Type B pancreatic cell (in vitro differentiated cells): ENCODE results near the gene FOXP4. TPM values are rescaled to one million over a fixed set of nuclear protein-coding genes. Genes with fewer than 3 reads are reported as not detected.

Source experiments
- DNase-seq: peaks from one replicate; pipeline ENCODE4 v3.0.0; 2021; ENCODE audit warnings: mixed read lengths; ENCODE audit not compliant: unreplicated experiment; ENCODE audit errors: extremely low spot score
- H3K27ac Mint-ChIP-seq: 2 replicates; pipeline ENCODE4 v1.8.0; 2021; ENCODE audit warnings: mild to moderate bottlenecking, mixed read lengths
- H3K27me3 Mint-ChIP-seq: 2 replicates; pipeline ENCODE4 v1.8.0; 2021; ENCODE audit warnings: mixed read lengths
- H3K36me3 Mint-ChIP-seq: 2 replicates; pipeline ENCODE4 v1.8.0; 2021; ENCODE audit warnings: mixed read lengths
- H3K4me1 Mint-ChIP-seq: one replicate; pipeline ENCODE4 v1.8.0; 2021; ENCODE audit warnings: mixed read lengths; ENCODE audit not compliant: unreplicated experiment
- H3K4me3 Mint-ChIP-seq: 2 replicates; pipeline ENCODE4 v1.8.0; 2021; ENCODE audit warnings: mild to moderate bottlenecking, mixed read lengths
- H3K9me3 Mint-ChIP-seq: 2 replicates; pipeline ENCODE4 v1.8.0; 2021; ENCODE audit warnings: mixed read lengths
- CTCF ChIP-seq: fragments of 200-600 bp; sonication (generic); conservative IDR thresholded peaks from 2 replicates; pipeline ENCODE4 v1.5.0; 2021; ENCODE audit warnings: antibody characterized with exemption, mild to moderate bottlenecking
- total RNA-seq: library from RNA; stranded (reverse); gene quantifications from 2 replicates; pipeline ENCODE4 v1.2.1, GENCODE V29; 2021; ENCODE audit warnings: low replicate concordance

FOXP4 gene
- total RNA-seq, 1 donor from 2014 or later, result 100 TPM

DNA sequence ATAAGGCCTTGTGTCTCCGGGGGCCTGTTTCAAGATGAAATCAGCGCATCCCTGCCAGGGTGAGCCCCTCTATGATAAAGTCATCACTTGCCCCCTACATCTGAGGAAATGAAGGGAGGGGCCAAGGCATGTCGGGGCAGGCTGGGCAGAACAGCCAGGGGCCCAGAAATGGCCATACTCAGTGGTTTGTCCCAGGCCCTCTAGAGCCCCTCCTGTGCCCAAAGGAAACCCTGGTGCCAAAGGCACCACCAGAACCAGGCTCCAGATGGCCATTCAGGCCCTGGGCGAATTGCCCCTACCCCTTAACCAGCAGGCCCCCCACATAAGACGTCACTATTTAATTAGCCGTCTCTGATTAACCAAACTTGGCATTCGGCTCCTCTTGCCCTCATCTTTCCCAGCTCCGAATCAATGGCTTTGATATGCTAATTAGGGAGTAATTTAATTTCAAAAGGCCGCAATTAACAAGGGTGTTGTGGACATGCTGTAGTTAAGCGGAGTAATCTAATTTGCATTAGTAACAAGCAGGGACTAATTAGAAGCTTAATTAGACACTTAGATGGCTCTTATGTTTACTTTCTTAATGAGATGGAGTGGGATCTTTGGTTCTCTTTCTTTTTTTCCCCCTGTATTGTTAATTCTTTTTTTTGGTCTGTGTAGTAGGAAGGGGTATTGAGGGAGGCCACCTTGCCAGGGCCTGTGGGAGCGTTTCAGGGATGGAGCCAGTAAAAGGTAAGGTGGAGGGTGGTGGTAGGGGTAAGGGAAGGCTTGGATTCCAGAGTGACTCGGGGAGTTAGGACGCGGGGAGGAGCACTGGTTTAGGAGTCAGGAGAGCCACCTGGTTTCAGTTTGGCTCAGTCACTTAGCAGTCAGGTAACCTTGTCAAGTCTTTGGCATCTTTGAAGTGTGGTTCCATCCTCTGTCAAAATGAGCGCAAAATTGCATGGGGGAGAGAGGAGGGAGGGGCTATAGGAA lies 9.4 kb downstream of the FOXP4 start:
- Mint-ChIP-seq H3K27me3 (no peaks in the 10 kb centered on the region), H3K9me3 (no peaks in the 10 kb centered on the region), H3K36me3 (peaks cover 13% of the 10 kb centered on the region), H3K27ac (no peak overlapping the region), H3K4me1 (peaks cover 70% of the 10 kb centered on the region), H3K4me3 (no peak overlapping the region)
- TF ChIP-seq CTCF, result no peak
- DNase-seq, result no peak

GRCh38 chr6:41557335-41557734 lies 11.2 kb downstream of the FOXP4 start:
- H3K36me3 Mint-ChIP-seq, result peaks cover 5% of the 10 kb centered on the region
- no peak for DNase-seq
- H3K4me3 Mint-ChIP-seq, result no peak overlapping the region
- H3K27ac Mint-ChIP-seq, result peak overlapping the region; percentile 14
- no peaks in the 10 kb centered on the region for H3K9me3 Mint-ChIP-seq
- H3K4me1 Mint-ChIP-seq, result peaks cover 65% of the 10 kb centered on the region
- no peaks in the 10 kb centered on the region for H3K27me3 Mint-ChIP-seq
- no peak for TF ChIP-seq CTCF

GRCh38 chr6:41558033-41558807 lies 12.0 kb downstream of the FOXP4 start:
- H3K36me3 Mint-ChIP-seq, result peaks cover 5% of the 10 kb centered on the region
- DNase-seq, result no peak
- no peaks in the 10 kb centered on the region for H3K9me3 Mint-ChIP-seq
- no peak overlapping the region for H3K27ac Mint-ChIP-seq
- no peak for TF ChIP-seq CTCF
- no peak overlapping the region for H3K4me3 Mint-ChIP-seq
- H3K4me1 Mint-ChIP-seq, result peaks cover 69% of the 10 kb centered on the region
- H3K27me3 Mint-ChIP-seq, result no peaks in the 10 kb centered on the region

GRCh38 chr6:41559655-41560427 lies 13.7 kb downstream of the FOXP4 start:
- peaks cover 9% of the 10 kb centered on the region for H3K36me3 Mint-ChIP-seq
- H3K9me3 Mint-ChIP-seq, result no peaks in the 10 kb centered on the region
- H3K27me3 Mint-ChIP-seq, result no peaks in the 10 kb centered on the region
- H3K27ac Mint-ChIP-seq, result peak overlapping the region; percentile 26
- H3K4me3 Mint-ChIP-seq, result peak overlapping the region; percentile 81
- DNase-seq, result no peak
- TF ChIP-seq CTCF, result no peak
- H3K4me1 Mint-ChIP-seq, result peaks cover 67% of the 10 kb centered on the region
